Osteocyte (in vitro differentiated cells): ENCODE data around the gene FGF1. TPM values are rescaled to one million over a fixed set of nuclear protein-coding genes. Genes with fewer than 3 reads are reported as not detected.

Experiments used
- DNase-seq: peaks from one replicate; pipeline ENCODE4 v3.0.0; 2021; ENCODE audit warnings: mixed read lengths; ENCODE audit not compliant: unreplicated experiment; ENCODE audit errors: extremely low spot score
- H3K27ac Mint-ChIP-seq: one replicate; pipeline ENCODE4 v1.8.0; 2021; ENCODE audit warnings: mild to moderate bottlenecking, mixed read lengths; ENCODE audit not compliant: unreplicated experiment
- H3K27me3 Mint-ChIP-seq: one replicate; pipeline ENCODE4 v1.8.0; 2021; ENCODE audit warnings: mixed read lengths; ENCODE audit not compliant: unreplicated experiment
- H3K36me3 Mint-ChIP-seq: one replicate; pipeline ENCODE4 v1.8.0; 2021; ENCODE audit warnings: mixed read lengths; ENCODE audit not compliant: unreplicated experiment
- H3K4me1 Mint-ChIP-seq: one replicate; pipeline ENCODE4 v1.8.0; 2021; ENCODE audit warnings: mixed read lengths; ENCODE audit not compliant: unreplicated experiment
- H3K4me3 Mint-ChIP-seq: one replicate; pipeline ENCODE4 v1.8.0; 2021; ENCODE audit warnings: mild to moderate bottlenecking, moderate library complexity, mixed read lengths; ENCODE audit not compliant: unreplicated experiment
- H3K9me3 Mint-ChIP-seq: one replicate; pipeline ENCODE4 v1.8.0; 2021; ENCODE audit warnings: mixed read lengths; ENCODE audit not compliant: unreplicated experiment
- total RNA-seq: library from RNA; stranded (reverse); gene quantifications from 2 replicates; pipeline ENCODE4 v1.2.1, GENCODE V29; 2021
- TF ChIP-seq, protein P1 (sequence below): fragments of 200-600 bp; sonication (generic); IDR thresholded peaks from 2 replicates; pipeline ENCODE4 v1.5.0; 2021; ENCODE audit warnings: antibody characterized with exemption, mild to moderate bottlenecking, moderate library complexity

Gene FGF1
- total RNA-seq, 1 donor from 2014 or later, result 1.5 TPM

DNA sequence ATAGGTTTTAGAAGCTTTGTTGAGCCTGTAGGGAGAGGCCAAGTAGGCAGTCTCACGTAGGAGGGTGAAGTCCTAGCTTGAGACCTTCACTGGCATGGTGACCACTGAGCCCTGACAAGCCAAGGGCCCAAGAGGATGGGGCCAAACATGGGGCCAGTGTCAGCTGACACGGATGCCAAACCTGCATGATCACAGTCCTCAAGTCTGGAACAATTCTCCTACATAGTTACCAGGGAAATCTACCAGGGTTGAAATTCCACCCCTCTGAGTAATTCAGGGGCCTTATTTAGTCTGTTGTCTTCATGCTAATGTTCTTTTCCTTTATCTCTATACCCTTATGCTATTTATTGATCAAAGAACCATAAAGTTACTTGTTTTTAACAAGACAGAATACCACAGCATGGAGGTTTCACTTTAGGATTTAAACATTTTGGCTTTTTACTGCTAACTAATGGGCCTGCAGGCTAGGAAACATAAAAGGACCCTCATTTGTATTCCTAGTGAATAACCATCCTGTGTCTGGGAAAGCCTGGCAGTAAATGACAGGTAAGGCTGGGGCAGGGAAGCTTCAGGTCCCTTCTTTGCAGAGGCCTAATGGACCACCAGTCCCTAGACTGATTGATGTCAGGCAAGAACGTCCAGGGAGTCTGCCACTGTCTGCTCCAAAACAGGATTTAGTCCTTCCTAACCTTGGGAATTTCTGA, 140.8 kb downstream of the FGF1 start:
- Mint-ChIP-seq H3K4me3 (no peak overlapping the region), H3K4me1 (peaks cover 58% of the 10 kb centered on the region), H3K9me3 (no peaks in the 10 kb centered on the region), H3K27ac (peak overlapping the region; percentile 17), H3K36me3 (no peaks in the 10 kb centered on the region), H3K27me3 (no peaks in the 10 kb centered on the region)
- DNase-seq, result no peak
- TF ChIP-seq, protein P1, sequence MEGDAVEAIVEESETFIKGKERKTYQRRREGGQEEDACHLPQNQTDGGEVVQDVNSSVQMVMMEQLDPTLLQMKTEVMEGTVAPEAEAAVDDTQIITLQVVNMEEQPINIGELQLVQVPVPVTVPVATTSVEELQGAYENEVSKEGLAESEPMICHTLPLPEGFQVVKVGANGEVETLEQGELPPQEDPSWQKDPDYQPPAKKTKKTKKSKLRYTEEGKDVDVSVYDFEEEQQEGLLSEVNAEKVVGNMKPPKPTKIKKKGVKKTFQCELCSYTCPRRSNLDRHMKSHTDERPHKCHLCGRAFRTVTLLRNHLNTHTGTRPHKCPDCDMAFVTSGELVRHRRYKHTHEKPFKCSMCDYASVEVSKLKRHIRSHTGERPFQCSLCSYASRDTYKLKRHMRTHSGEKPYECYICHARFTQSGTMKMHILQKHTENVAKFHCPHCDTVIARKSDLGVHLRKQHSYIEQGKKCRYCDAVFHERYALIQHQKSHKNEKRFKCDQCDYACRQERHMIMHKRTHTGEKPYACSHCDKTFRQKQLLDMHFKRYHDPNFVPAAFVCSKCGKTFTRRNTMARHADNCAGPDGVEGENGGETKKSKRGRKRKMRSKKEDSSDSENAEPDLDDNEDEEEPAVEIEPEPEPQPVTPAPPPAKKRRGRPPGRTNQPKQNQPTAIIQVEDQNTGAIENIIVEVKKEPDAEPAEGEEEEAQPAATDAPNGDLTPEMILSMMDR, result no peak

DNA sequence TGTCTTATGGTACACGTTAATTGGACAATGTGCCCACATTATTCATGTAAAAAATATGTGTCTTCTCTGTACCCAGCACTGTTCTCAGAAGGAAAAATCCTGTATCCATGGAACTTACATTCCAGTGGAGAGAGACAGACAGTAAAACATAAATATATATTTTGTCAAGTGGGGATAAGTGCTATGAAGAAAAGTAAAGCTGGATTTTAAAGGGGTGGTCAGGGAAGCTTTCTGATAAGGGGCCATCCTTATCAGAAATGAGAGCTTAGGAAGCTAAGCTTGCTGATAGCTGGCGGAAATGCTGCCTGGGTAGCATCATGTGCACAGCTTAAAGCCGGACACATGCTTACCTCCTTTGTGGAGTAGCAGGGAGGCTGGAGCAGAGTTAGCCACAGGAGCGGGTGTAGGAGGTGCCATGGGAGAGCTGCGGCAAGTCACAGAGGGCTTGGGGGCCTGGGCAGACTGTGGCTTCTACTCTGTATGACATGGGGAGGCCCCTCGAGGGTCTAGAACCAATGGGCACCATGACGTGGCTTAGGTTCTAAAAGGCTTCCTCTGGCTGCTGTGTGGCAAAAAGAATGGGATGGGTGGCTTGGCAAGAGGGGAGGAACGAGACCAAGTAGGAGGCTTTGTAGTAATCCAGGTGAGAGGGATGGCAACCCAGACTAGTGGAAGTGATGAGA, 141.7 kb downstream of the FGF1 start:
- Mint-ChIP-seq H3K27ac (peak overlapping the region; percentile 3), H3K4me1 (peaks cover 58% of the 10 kb centered on the region), H3K27me3 (no peaks in the 10 kb centered on the region), H3K36me3 (no peaks in the 10 kb centered on the region), H3K9me3 (no peaks in the 10 kb centered on the region), H3K4me3 (no peak overlapping the region)
- TF ChIP-seq, protein P1, result no peak
- no peak for DNase-seq

DNA sequence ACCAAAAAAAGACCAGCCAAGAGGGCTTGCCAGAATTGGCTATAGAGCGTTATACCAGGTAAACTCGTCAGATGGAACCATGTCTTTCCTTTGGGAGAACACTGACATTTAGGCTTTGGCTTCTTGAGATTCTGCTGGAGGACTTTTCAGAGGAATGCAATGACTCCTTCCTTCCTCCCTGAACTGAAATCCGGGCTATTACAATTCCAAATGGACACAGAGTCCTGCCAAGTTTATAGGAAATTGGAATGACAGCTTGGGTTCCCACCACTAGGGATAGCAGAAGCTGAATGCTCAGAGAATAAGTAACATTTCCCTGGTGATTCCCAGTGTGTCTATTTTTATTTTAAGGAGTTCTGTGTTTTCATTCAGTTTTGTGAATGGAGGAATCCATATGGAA, 143.0 kb downstream of the FGF1 start:
- no peaks in the 10 kb centered on the region for H3K9me3 Mint-ChIP-seq
- no peak overlapping the region for H3K4me3 Mint-ChIP-seq
- H3K27me3 Mint-ChIP-seq, result no peaks in the 10 kb centered on the region
- no peak for DNase-seq
- peak overlapping the region; percentile 14 for H3K27ac Mint-ChIP-seq
- TF ChIP-seq, protein P1, result peak; percentile 23
- no peaks in the 10 kb centered on the region for H3K36me3 Mint-ChIP-seq
- H3K4me1 Mint-ChIP-seq, result peaks cover 54% of the 10 kb centered on the region

Other genes with a start within 250 kb of the FGF1 start
- 14.1 and 15.1 TPM in 2 replicates for gene ARHGAP26, start 84.3 kb upstream of the FGF1 start, total RNA-seq